ENCODE data around the gene COQ2. TPM values are rescaled to one million over a fixed set of nuclear protein-coding genes. Genes with fewer than 3 reads are reported as not detected.

Gene COQ2
- total RNA-seq, 1 donor from 2014 or later = 14.1 TPM

- Mint-ChIP-seq H3K9me3 (ENCODE audit: unreplicated experiment) (no peaks in the 10 kb centered on the region), H3K4me3 (ENCODE audit: unreplicated experiment) (no peak overlapping the region), H3K27ac (ENCODE audit: unreplicated experiment) (no peak overlapping the region), H3K27me3 (ENCODE audit: unreplicated experiment) (no peaks in the 10 kb centered on the region), H3K36me3 (ENCODE audit: low read depth, unreplicated experiment) (no peaks in the 10 kb centered on the region), H3K4me1 (ENCODE audit: unreplicated experiment) (no peaks in the 10 kb centered on the region)
- DNase-seq (ENCODE audit: low spot score) = no peak
- TF ChIP-seq CTCF (IDR thresholded peaks at IDR 0.05; ENCODE audit: unreplicated experiment) = no peak
Measured at GRCh38 chr4:83224502-83225197, 59.9 kb downstream of the COQ2 start.

- Mint-ChIP-seq H3K27ac (ENCODE audit: unreplicated experiment) (no peak overlapping the region), H3K4me3 (ENCODE audit: unreplicated experiment) (no peak overlapping the region), H3K9me3 (ENCODE audit: unreplicated experiment) (no peaks in the 10 kb centered on the region), H3K36me3 (ENCODE audit: low read depth, unreplicated experiment) (no peaks in the 10 kb centered on the region), H3K4me1 (ENCODE audit: unreplicated experiment) (no peaks in the 10 kb centered on the region), H3K27me3 (ENCODE audit: unreplicated experiment) (no peaks in the 10 kb centered on the region)
- TF ChIP-seq CTCF (IDR thresholded peaks at IDR 0.05; ENCODE audit: unreplicated experiment) = no peak
- DNase-seq (ENCODE audit: low spot score) = no peak
Measured at GRCh38 chr4:83223781-83224180, 60.8 kb downstream of the COQ2 start.

GRCh38 chr4:83221897-83222441 is 62.6 kb downstream of the COQ2 start:
- Mint-ChIP-seq H3K27me3 (ENCODE audit: unreplicated experiment) (no peaks in the 10 kb centered on the region), H3K9me3 (ENCODE audit: unreplicated experiment) (no peaks in the 10 kb centered on the region), H3K27ac (ENCODE audit: unreplicated experiment) (no peak overlapping the region), H3K4me3 (ENCODE audit: unreplicated experiment) (no peak overlapping the region), H3K4me1 (ENCODE audit: unreplicated experiment) (peaks cover 10% of the 10 kb centered on the region), H3K36me3 (ENCODE audit: low read depth, unreplicated experiment) (no peaks in the 10 kb centered on the region)
- DNase-seq (ENCODE audit: low spot score) = no peak
- TF ChIP-seq CTCF (IDR thresholded peaks at IDR 0.05; ENCODE audit: unreplicated experiment) = no peak

GRCh38 chr4:83219344-83220331 is 65.0 kb downstream of the COQ2 start:
- Mint-ChIP-seq H3K9me3 (ENCODE audit: unreplicated experiment) (no peaks in the 10 kb centered on the region), H3K4me1 (ENCODE audit: unreplicated experiment) (peaks cover 10% of the 10 kb centered on the region), H3K36me3 (ENCODE audit: low read depth, unreplicated experiment) (no peaks in the 10 kb centered on the region), H3K4me3 (ENCODE audit: unreplicated experiment) (no peak overlapping the region), H3K27ac (ENCODE audit: unreplicated experiment) (no peak overlapping the region), H3K27me3 (ENCODE audit: unreplicated experiment) (no peaks in the 10 kb centered on the region)
- no peak for TF ChIP-seq CTCF (IDR thresholded peaks at IDR 0.05; ENCODE audit: unreplicated experiment)
- no peak for DNase-seq (ENCODE audit: low spot score)

Data from endothelial cell (in vitro differentiated cells).